HG02642 (cell line): ENCODE data around the gene FAM78A.
"Not testable (repeated sequence)": the region's sequence is repeated elsewhere in the genome, so short reads cannot be mapped to it uniquely, and the experiment has no call there.

Experiments
- ATAC-seq: cut with Tn5 transposase; IDR thresholded peaks from one replicate; pipeline ENCODE4 v1.9.1; 2021; ENCODE audit warnings: mild to moderate bottlenecking; ENCODE audit not compliant: unreplicated experiment, poor library complexity

Gene FAM78A

GRCh38 chr9:131270171-131271015, 5.9 kb downstream of the FAM78A start:
- ATAC-seq: no peak

- ATAC-seq: no peak
Observed at GRCh38 chr9:131266266-131267229, 9.8 kb downstream of the FAM78A start.

- no peak for ATAC-seq
Observed at GRCh38 chr9:131264231-131264630, 12.1 kb downstream of the FAM78A start.

- ATAC-seq: no peak
Observed at GRCh38 chr9:131263701-131264100, 12.6 kb downstream of the FAM78A start.

GRCh38 chr9:131263033-131263343, 13.3 kb downstream of the FAM78A start:
- not testable (repeated sequence) for ATAC-seq

GRCh38 chr9:131262327-131263032, 13.8 kb downstream of the FAM78A start:
- no peak for ATAC-seq

GRCh38 chr9:131260751-131261452, 15.4 kb downstream of the FAM78A start:
- no peak for ATAC-seq

- no peak for ATAC-seq
Observed at GRCh38 chr9:131259916-131260597, 16.3 kb downstream of the FAM78A start.

GRCh38 chr9:131259432-131259898, 16.8 kb downstream of the FAM78A start:
- no peak for ATAC-seq

GRCh38 chr9:131258698-131259431, 17.4 kb downstream of the FAM78A start:
- ATAC-seq: no peak

- ATAC-seq: no peak
Observed at GRCh38 chr9:131258186-131258585, 18.1 kb downstream of the FAM78A start.

GRCh38 chr9:131257266-131258025, 18.9 kb downstream of the FAM78A start:
- no peak for ATAC-seq

- ATAC-seq: peak; percentile 4
Observed at GRCh38 chr9:131255676-131256197, 20.6 kb downstream of the FAM78A start.

- no peak for ATAC-seq
Observed at GRCh38 chr9:131254626-131255025, 21.7 kb downstream of the FAM78A start.

GRCh38 chr9:131253891-131254491, 22.3 kb downstream of the FAM78A start:
- peak; percentile 27 for ATAC-seq

- no peak for ATAC-seq
Observed at GRCh38 chr9:131252120-131252519, 24.2 kb downstream of the FAM78A start.

- ATAC-seq: no peak
Observed at GRCh38 chr9:131246618-131247017, 29.7 kb downstream of the FAM78A start.
